SK-N-SH (cell line): ENCODE results near the gene BMP2K. TPM values are rescaled to one million over a fixed set of nuclear protein-coding genes. Genes with fewer than 3 reads are reported as not detected.

ENCODE experiments used
- CTCF ChIA-PET: fragments of 300-600, 350-600 bp; formaldehyde crosslinking; extraction: SDS; loops from one replicate; lab custom pipeline; 2021; lab: Yijun Ruan, JAX
- POLR2A ChIA-PET: fragments of 350-600 bp; sonication (Branson Sonifier 250); formaldehyde crosslinking; extraction: SDS; loops from one replicate; lab custom pipeline; 2020; ENCODE audit warnings: antibody characterized with exemption, inconsistent platforms; lab: Yijun Ruan, JAX
- DNase-seq: peaks from one replicate; pipeline ENCODE4 v3.0.0; 2012
- H2AFZ ChIP-seq: fragments of 200-600 bp; sonication (generic); 2 replicates; pipeline ENCODE4 v1.8.1; 2016; ENCODE audit warnings: antibody characterized with exemption, mild to moderate bottlenecking, low read depth
- H3F3A ChIP-seq: fragments of 200-600 bp; sonication (generic); replicated peaks from 2 replicates; pipeline ENCODE3; 2016; ENCODE audit warnings: antibody characterized with exemption, mild to moderate bottlenecking; ENCODE audit not compliant: insufficient read depth
- H3K27ac ChIP-seq, 2 experiments: fragments of 200-500 bp in 1 of 2; fragments of 200-600 bp in 1 of 2; sonication (Bioruptor generic) in 1 of 2; sonication (generic), shearing (Covaris generic) in 1 of 2; 2 replicates each; pipeline versions ENCODE4 v1.5.1 to v1.6.1; 2014 to 2016; ENCODE audit warnings: low read depth in 2 of 2, inconsistent platforms in 1 of 2, low read length in 1 of 2, mild to moderate bottlenecking in 1 of 2, mixed read lengths in 1 of 2
- H3K27me3 ChIP-seq: fragments of 200-600 bp; sonication (generic), shearing (Covaris generic); 2 replicates; pipeline ENCODE4 v1.6.1; 2016; ENCODE audit warnings: mixed run types; ENCODE audit not compliant: insufficient read depth
- H3K36me3 ChIP-seq, 2 experiments: fragments of 200-500 bp in 1 of 2; fragments of 200-600 bp in 1 of 2; sonication (Bioruptor generic) in 1 of 2; sonication (generic) in 1 of 2; replicated peaks in 1 of 2; 2 replicates each; pipeline versions ENCODE3 to v1.5.1; 2014 to 2016; ENCODE audit warnings: low read length in 1 of 2, mild to moderate bottlenecking in 1 of 2; ENCODE audit not compliant: insufficient read depth in 2 of 2, control insufficient read depth in 1 of 2
- H3K4me1 ChIP-seq, 2 experiments: fragments of 200-500 bp in 1 of 2; fragments of 200-600 bp in 1 of 2; sonication (Bioruptor generic) in 1 of 2; sonication (generic), shearing (Covaris generic) in 1 of 2; 2 replicates each; pipeline versions ENCODE4 v1.5.1 to v1.6.1; 2014 to 2016; ENCODE audit warnings: low read depth in 1 of 2, low read length in 1 of 2, mixed run types in 1 of 2; ENCODE audit not compliant: insufficient read depth in 2 of 2, control insufficient read depth in 1 of 2
- H3K4me2 ChIP-seq: fragments of 200-600 bp; sonication (generic), shearing (Covaris generic); 2 replicates; pipeline ENCODE4 v1.6.1; 2017; ENCODE audit warnings: mixed run types
- H3K4me3 ChIP-seq, 2 experiments: fragments of 200-500 bp in 1 of 2; fragments of 200-600 bp in 1 of 2; sonication (Bioruptor generic) in 1 of 2; sonication (generic), shearing (Covaris generic) in 1 of 2; 2 replicates each; pipeline versions ENCODE4 v1.5.1 to v1.8.1; 2014 to 2016; ENCODE audit warnings: low read depth in 2 of 2, inconsistent platforms in 1 of 2, low read length in 1 of 2, mild to moderate bottlenecking in 1 of 2, mixed read lengths in 1 of 2, moderate library complexity in 1 of 2
- H3K79me2 ChIP-seq: fragments of 200-600 bp; sonication (generic); 2 replicates; pipeline ENCODE4 v1.8.1; 2017; ENCODE audit warnings: mild to moderate bottlenecking; ENCODE audit not compliant: insufficient read depth
- H3K9ac ChIP-seq: fragments of 200-600 bp; sonication (generic); 2 replicates; pipeline ENCODE4 v1.6.1; 2017; ENCODE audit warnings: mixed run types
- H3K9me2 ChIP-seq: fragments of 200-600 bp; sonication (generic); 2 replicates; pipeline ENCODE4 v1.6.1; 2017; ENCODE audit warnings: mixed run types
- H3K9me3 ChIP-seq: fragments of 200-600 bp; sonication (generic); 2 replicates; pipeline ENCODE4 v1.6.1; 2017; ENCODE audit warnings: mixed run types, mild to moderate bottlenecking, moderate library complexity
- H4K20me1 ChIP-seq: fragments of 200-600 bp; sonication (generic); 2 replicates; pipeline ENCODE4 v1.6.1; 2017; ENCODE audit warnings: mild to moderate bottlenecking, mixed run types; ENCODE audit not compliant: insufficient read depth
- CHD2 ChIP-seq: fragments of 150-350 bp; IDR thresholded peaks from 2 replicates; pipeline ENCODE4 v1.6.1; 2018; ENCODE audit warnings: low read length; ENCODE audit not compliant: partially characterized antibody
- ELF1 ChIP-seq: IDR thresholded peaks from 2 replicates; pipeline ENCODE4 v1.4.0; 2012
- FOSL2 ChIP-seq: IDR thresholded peaks from 2 replicates; pipeline ENCODE4 v1.4.0; 2012; ENCODE audit warnings: low read depth, mild to moderate bottlenecking, moderate library complexity, borderline replicate concordance
- NRF1 ChIP-seq: IDR thresholded peaks from 2 replicates; pipeline ENCODE4 v1.6.1; 2012; ENCODE audit warnings: low read depth, mild to moderate bottlenecking, low read length
- POLR2AphosphoS5 ChIP-seq: IDR thresholded peaks from 2 replicates; pipeline ENCODE4 v1.6.1; 2012; ENCODE audit warnings: low read depth, low read length
- RAD21 ChIP-seq: IDR thresholded peaks from 2 replicates; pipeline ENCODE4 v1.6.1; 2012; ENCODE audit warnings: mild to moderate bottlenecking, low read length
- RCOR1 ChIP-seq: fragments of 150-350 bp; IDR thresholded peaks from 2 replicates; pipeline ENCODE4 v1.6.1; 2017; ENCODE audit warnings: antibody characterized with exemption, low read length
- RXRA ChIP-seq: IDR thresholded peaks from 2 replicates; pipeline ENCODE4 v1.4.0; 2012; ENCODE audit warnings: low read depth, mild to moderate bottlenecking, borderline replicate concordance
- TEAD4 ChIP-seq: IDR thresholded peaks from 2 replicates; pipeline ENCODE4 v1.4.0; 2012; ENCODE audit warnings: mild to moderate bottlenecking, borderline replicate concordance; ENCODE audit not compliant: insufficient read depth
- WGBS: methylation state at CpG from one replicate; pipeline ENCODE4 v1.1.6; 2017; ENCODE audit warnings: low lambda C conversion rate; 5-methylcytosine and 5-hydroxymethylcytosine counted together
- polyA plus RNA-seq, 3 experiments: library from polyadenylated mRNA; depleted of rRNA; stranded (reverse); fragments of >200 nt; gene quantifications; 2 replicates each; pipeline ENCODE4 v1.2.3, GENCODE V29; 2012
- TF ChIP-seq, protein P1 (sequence below): fragments of 150-350 bp; IDR thresholded peaks from 2 replicates; pipeline ENCODE4 v1.6.1; 2017; ENCODE audit warnings: antibody characterized with exemption, low read length, low read depth, borderline replicate concordance
- TF ChIP-seq, protein P2 (sequence below): IDR thresholded peaks from 2 replicates; pipeline ENCODE4 v1.4.0; 2012; ENCODE audit warnings: low read depth
- TF ChIP-seq, protein P3 (sequence below): IDR thresholded peaks from 2 replicates; pipeline ENCODE4 v1.6.1; 2012; ENCODE audit warnings: mild to moderate bottlenecking, low read depth, low read length, moderate library complexity
- TF ChIP-seq, protein P4 (sequence below): IDR thresholded peaks from 2 replicates; pipeline ENCODE4 v1.4.0; 2012; ENCODE audit warnings: low read depth, borderline replicate concordance
- TF ChIP-seq, protein P5 (sequence below): IDR thresholded peaks from 2 replicates; pipeline ENCODE4 v1.4.0; 2012; ENCODE audit warnings: low read depth, borderline replicate concordance

The BMP2K gene
- polyA plus RNA-seq, 1 of the 3 experiments (the other 2 are of a cell fraction), result 7.2 TPM

DNA sequence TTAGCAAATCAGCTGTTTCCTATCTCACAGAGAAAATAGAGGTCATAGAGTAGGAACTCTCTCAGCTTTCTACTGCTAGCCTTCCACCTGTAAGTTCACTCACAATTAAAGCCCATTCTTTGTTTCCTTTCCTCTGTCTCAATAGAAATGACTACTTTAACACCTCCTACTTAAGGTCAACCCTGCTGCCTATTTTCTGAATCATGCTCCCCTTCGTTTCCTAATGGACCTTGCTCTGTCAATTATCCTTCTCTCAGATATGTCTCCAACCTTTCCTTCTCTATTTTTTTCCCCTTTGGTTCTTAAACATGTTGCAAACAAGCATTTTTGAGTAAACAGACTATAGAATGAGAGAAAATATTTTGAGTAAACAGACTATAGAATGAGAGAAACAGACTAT, 168.2 kb downstream of the BMP2K start:
- Histone ChIP-seq H3K27ac (no peak overlapping the region), H3K4me2 (no peak overlapping the region), H3K36me3 (peaks cover 0 to 4% of the 10 kb centered on the region in 2 experiments), H3F3A (no peaks in the 10 kb centered on the region), H3K9me2 (no peaks in the 10 kb centered on the region), H3K27me3 (no peaks in the 10 kb centered on the region), H3K9me3 (peaks cover 7% of the 10 kb centered on the region; the same call in 1 of the 2 replicates), H3K9ac (no peak overlapping the region), H4K20me1 (no peaks in the 10 kb centered on the region), H3K79me2 (no peaks in the 10 kb centered on the region), H3K4me3 (no peak overlapping the region), H3K4me1 (peaks cover 0 to 2% of the 10 kb centered on the region in 2 experiments; a peak in 1 of 4 replicates), H2AFZ (no peak overlapping the region)
- ChIA-PET CTCF (no interaction called here), POLR2A (no interaction called here)
- no peak for TF ChIP-seq ELF1
- no peak for TF ChIP-seq RAD21
- TF ChIP-seq, protein P1, sequence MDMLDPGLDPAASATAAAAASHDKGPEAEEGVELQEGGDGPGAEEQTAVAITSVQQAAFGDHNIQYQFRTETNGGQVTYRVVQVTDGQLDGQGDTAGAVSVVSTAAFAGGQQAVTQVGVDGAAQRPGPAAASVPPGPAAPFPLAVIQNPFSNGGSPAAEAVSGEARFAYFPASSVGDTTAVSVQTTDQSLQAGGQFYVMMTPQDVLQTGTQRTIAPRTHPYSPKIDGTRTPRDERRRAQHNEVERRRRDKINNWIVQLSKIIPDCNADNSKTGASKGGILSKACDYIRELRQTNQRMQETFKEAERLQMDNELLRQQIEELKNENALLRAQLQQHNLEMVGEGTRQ, result no peak
- TF ChIP-seq RXRA, result no peak
- TF ChIP-seq, protein P2, sequence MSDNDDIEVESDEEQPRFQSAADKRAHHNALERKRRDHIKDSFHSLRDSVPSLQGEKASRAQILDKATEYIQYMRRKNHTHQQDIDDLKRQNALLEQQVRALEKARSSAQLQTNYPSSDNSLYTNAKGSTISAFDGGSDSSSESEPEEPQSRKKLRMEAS, result no peak
- TF ChIP-seq, protein P3, sequence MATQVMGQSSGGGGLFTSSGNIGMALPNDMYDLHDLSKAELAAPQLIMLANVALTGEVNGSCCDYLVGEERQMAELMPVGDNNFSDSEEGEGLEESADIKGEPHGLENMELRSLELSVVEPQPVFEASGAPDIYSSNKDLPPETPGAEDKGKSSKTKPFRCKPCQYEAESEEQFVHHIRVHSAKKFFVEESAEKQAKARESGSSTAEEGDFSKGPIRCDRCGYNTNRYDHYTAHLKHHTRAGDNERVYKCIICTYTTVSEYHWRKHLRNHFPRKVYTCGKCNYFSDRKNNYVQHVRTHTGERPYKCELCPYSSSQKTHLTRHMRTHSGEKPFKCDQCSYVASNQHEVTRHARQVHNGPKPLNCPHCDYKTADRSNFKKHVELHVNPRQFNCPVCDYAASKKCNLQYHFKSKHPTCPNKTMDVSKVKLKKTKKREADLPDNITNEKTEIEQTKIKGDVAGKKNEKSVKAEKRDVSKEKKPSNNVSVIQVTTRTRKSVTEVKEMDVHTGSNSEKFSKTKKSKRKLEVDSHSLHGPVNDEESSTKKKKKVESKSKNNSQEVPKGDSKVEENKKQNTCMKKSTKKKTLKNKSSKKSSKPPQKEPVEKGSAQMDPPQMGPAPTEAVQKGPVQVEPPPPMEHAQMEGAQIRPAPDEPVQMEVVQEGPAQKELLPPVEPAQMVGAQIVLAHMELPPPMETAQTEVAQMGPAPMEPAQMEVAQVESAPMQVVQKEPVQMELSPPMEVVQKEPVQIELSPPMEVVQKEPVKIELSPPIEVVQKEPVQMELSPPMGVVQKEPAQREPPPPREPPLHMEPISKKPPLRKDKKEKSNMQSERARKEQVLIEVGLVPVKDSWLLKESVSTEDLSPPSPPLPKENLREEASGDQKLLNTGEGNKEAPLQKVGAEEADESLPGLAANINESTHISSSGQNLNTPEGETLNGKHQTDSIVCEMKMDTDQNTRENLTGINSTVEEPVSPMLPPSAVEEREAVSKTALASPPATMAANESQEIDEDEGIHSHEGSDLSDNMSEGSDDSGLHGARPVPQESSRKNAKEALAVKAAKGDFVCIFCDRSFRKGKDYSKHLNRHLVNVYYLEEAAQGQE, result no peak
- DNase-seq, result no peak
- 42% methylated on average over 1 of the region's 1 CpG for WGBS

DNA sequence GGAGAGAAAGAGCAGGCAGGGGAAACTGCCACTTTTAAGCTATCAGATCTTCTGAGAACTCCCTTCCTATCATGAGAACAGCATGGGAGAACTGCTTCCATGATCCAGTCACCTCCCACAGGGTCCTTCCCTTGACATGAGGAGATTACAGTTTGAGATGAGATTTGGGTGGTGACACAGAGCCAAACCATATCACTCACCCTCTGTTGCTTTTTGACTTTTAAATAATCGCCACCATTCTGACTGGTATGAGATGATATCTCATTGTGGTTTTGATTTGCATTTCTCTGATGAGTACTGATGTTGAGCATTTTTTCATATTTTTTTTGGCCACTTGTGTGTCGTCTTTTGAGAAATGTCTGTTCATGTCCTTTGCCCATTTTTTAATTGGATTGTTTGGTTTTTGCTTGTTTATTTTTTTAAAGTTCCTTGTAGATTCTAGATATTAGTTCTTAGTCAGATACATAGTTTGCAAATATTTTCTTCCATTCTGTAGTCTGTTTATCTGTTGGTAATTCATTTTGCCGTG, 169.6 kb downstream of the BMP2K start:
- H3K9me3 ChIP-seq, result peaks cover 7% of the 10 kb centered on the region; the same call in 1 of the 2 replicates
- POLR2A ChIA-PET, result no interaction called here
- TF ChIP-seq CHD2 (no peak), NRF1 (no peak), ELF1 (no peak), TEAD4 (no peak), FOSL2 (no peak), RCOR1 (no peak), RXRA (no peak), POLR2AphosphoS5 (no peak)
- TF ChIP-seq, protein P2, result no peak
- TF ChIP-seq, protein P4, sequence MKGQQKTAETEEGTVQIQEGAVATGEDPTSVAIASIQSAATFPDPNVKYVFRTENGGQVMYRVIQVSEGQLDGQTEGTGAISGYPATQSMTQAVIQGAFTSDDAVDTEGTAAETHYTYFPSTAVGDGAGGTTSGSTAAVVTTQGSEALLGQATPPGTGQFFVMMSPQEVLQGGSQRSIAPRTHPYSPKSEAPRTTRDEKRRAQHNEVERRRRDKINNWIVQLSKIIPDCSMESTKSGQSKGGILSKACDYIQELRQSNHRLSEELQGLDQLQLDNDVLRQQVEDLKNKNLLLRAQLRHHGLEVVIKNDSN, result no peak
- TF ChIP-seq, protein P5, sequence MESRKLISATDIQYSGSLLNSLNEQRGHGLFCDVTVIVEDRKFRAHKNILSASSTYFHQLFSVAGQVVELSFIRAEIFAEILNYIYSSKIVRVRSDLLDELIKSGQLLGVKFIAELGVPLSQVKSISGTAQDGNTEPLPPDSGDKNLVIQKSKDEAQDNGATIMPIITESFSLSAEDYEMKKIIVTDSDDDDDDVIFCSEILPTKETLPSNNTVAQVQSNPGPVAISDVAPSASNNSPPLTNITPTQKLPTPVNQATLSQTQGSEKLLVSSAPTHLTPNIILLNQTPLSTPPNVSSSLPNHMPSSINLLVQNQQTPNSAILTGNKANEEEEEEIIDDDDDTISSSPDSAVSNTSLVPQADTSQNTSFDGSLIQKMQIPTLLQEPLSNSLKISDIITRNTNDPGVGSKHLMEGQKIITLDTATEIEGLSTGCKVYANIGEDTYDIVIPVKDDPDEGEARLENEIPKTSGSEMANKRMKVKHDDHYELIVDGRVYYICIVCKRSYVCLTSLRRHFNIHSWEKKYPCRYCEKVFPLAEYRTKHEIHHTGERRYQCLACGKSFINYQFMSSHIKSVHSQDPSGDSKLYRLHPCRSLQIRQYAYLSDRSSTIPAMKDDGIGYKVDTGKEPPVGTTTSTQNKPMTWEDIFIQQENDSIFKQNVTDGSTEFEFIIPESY, result no peak
- TF ChIP-seq, all 33 proteins: peak for 0
- H3K4me3 ChIP-seq, result no peak overlapping the region
- H4K20me1 ChIP-seq, result no peaks in the 10 kb centered on the region
- no peak overlapping the region for H3K27ac ChIP-seq
- H3K27me3 ChIP-seq, result no peaks in the 10 kb centered on the region
- no peak overlapping the region for H2AFZ ChIP-seq
- 63% methylated on average over 3 of the region's 3 CpGs for WGBS
- H3K4me1 ChIP-seq, result no peaks in the 10 kb centered on the region
- no peak overlapping the region for H3K9ac ChIP-seq
- CTCF ChIA-PET, result no interaction called here
- H3F3A ChIP-seq, result no peaks in the 10 kb centered on the region
- no peaks in the 10 kb centered on the region for H3K9me2 ChIP-seq
- H3K4me2 ChIP-seq, result no peak overlapping the region
- H3K79me2 ChIP-seq, result no peaks in the 10 kb centered on the region
- no peak for DNase-seq
- H3K36me3 ChIP-seq, result peaks cover 0 to 4% of the 10 kb centered on the region in 2 experiments
